ENCODE data around the gene ATAD2B. TPM values are rescaled to one million over a fixed set of nuclear protein-coding genes. Genes with fewer than 3 reads are reported as not detected.

ATAD2B gene
- polyA plus RNA-seq, 1 of the 3 experiments (the other 2 are of a cell fraction) = 1.3 TPM

DNA sequence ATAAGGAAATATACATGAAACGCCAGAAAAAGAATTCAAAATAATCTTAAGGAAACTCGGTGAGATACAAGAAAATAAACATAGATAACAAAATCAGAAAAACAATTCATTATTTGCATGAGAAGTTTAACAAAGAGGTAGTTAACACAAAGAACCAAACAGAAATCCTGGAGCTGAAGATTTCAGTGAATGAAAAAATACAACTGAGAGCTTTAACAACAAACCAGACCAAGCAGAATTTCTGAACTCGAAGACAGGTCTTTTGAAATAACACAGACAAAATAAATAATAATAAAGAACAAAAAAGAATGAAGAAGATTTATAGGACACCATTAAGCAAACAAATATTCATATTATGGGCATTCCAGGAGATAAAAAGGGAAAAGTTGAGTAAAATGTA lies 204.7 kb downstream of the ATAD2B start:
- no peaks in the 10 kb centered on the region for H4K20me1 ChIP-seq (ENCODE audit: insufficient read depth)
- no peak overlapping the region for H3K27ac ChIP-seq (ENCODE audit: low read depth in 2 of 2, low read length in 1 of 2)
- CTCF ChIA-PET = interaction anchor here (0.7 to 1.3 kb wide), 2 partner anchors 44 to 273 kb away, joined by 3 read pairs; no protein-coding TSS in a partner anchor
- TF ChIP-seq SMC3 (IDR thresholded peaks at IDR 0.05; ENCODE audit: low read depth, low read length) (no peak), EZH2phosphoT487 (IDR thresholded peaks at IDR 0.05; ENCODE audit: borderline replicate concordance, low read depth) (no peak), POLR2AphosphoS5 (IDR thresholded peaks at IDR 0.05; ENCODE audit: low read depth, low read length) (no peak), JUND (IDR thresholded peaks at IDR 0.05) (no peak), MEF2A (IDR thresholded peaks at IDR 0.05; ENCODE audit: borderline replicate concordance, low read depth) (no peak), SIN3A (IDR thresholded peaks at IDR 0.05; ENCODE audit: borderline replicate concordance, low read depth, low read length) (no peak), YY1 (IDR thresholded peaks at IDR 0.05; ENCODE audit: low read depth) (no peak), RXRA (IDR thresholded peaks at IDR 0.05; ENCODE audit: borderline replicate concordance, low read depth) (no peak), RFX5 (IDR thresholded peaks at IDR 0.05; ENCODE audit: low read length) (no peak), RAD21 (IDR thresholded peaks at IDR 0.05; ENCODE audit: low read length) (no peak), FOXM1 (IDR thresholded peaks at IDR 0.05; ENCODE audit: low read depth) (no peak), RCOR1 (IDR thresholded peaks at IDR 0.05; ENCODE audit: low read length) (no peak), EP300 (IDR thresholded peaks at IDR 0.05; ENCODE audit: borderline replicate concordance in 1 of 2, low read depth in 1 of 2, low read length in 1 of 2) (no peak), FOSL2 (IDR thresholded peaks at IDR 0.05; ENCODE audit: borderline replicate concordance, low read depth) (no peak), GATA2 (CRISPR knock-in tag; IDR thresholded peaks at IDR 0.05) (no peak), TAF1 (IDR thresholded peaks at IDR 0.05; ENCODE audit: borderline replicate concordance, low read depth, low read length) (no peak)
- TF ChIP-seq, protein P1, sequence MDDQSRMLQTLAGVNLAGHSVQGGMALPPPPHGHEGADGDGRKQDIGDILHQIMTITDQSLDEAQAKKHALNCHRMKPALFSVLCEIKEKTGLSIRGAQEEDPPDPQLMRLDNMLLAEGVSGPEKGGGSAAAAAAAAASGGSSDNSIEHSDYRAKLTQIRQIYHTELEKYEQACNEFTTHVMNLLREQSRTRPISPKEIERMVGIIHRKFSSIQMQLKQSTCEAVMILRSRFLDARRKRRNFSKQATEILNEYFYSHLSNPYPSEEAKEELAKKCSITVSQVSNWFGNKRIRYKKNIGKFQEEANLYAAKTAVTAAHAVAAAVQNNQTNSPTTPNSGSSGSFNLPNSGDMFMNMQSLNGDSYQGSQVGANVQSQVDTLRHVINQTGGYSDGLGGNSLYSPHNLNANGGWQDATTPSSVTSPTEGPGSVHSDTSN (IDR thresholded peaks at IDR 0.05) = no peak
- TF ChIP-seq, protein P2, sequence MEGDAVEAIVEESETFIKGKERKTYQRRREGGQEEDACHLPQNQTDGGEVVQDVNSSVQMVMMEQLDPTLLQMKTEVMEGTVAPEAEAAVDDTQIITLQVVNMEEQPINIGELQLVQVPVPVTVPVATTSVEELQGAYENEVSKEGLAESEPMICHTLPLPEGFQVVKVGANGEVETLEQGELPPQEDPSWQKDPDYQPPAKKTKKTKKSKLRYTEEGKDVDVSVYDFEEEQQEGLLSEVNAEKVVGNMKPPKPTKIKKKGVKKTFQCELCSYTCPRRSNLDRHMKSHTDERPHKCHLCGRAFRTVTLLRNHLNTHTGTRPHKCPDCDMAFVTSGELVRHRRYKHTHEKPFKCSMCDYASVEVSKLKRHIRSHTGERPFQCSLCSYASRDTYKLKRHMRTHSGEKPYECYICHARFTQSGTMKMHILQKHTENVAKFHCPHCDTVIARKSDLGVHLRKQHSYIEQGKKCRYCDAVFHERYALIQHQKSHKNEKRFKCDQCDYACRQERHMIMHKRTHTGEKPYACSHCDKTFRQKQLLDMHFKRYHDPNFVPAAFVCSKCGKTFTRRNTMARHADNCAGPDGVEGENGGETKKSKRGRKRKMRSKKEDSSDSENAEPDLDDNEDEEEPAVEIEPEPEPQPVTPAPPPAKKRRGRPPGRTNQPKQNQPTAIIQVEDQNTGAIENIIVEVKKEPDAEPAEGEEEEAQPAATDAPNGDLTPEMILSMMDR (IDR thresholded peaks at IDR 0.05) = no peak
- TF ChIP-seq, protein P3, sequence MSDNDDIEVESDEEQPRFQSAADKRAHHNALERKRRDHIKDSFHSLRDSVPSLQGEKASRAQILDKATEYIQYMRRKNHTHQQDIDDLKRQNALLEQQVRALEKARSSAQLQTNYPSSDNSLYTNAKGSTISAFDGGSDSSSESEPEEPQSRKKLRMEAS (IDR thresholded peaks at IDR 0.05; ENCODE audit: low read depth) = no peak
- TF ChIP-seq, protein P4, sequence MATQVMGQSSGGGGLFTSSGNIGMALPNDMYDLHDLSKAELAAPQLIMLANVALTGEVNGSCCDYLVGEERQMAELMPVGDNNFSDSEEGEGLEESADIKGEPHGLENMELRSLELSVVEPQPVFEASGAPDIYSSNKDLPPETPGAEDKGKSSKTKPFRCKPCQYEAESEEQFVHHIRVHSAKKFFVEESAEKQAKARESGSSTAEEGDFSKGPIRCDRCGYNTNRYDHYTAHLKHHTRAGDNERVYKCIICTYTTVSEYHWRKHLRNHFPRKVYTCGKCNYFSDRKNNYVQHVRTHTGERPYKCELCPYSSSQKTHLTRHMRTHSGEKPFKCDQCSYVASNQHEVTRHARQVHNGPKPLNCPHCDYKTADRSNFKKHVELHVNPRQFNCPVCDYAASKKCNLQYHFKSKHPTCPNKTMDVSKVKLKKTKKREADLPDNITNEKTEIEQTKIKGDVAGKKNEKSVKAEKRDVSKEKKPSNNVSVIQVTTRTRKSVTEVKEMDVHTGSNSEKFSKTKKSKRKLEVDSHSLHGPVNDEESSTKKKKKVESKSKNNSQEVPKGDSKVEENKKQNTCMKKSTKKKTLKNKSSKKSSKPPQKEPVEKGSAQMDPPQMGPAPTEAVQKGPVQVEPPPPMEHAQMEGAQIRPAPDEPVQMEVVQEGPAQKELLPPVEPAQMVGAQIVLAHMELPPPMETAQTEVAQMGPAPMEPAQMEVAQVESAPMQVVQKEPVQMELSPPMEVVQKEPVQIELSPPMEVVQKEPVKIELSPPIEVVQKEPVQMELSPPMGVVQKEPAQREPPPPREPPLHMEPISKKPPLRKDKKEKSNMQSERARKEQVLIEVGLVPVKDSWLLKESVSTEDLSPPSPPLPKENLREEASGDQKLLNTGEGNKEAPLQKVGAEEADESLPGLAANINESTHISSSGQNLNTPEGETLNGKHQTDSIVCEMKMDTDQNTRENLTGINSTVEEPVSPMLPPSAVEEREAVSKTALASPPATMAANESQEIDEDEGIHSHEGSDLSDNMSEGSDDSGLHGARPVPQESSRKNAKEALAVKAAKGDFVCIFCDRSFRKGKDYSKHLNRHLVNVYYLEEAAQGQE (IDR thresholded peaks at IDR 0.05; ENCODE audit: low read depth, low read length) = no peak
- H3K36me3 ChIP-seq (replicated peaks in 1 of 2; ENCODE audit: control insufficient read depth in 1 of 2, insufficient read depth in 2 of 2, low read length in 1 of 2) = peaks cover 0 to 29% of the 10 kb centered on the region in 2 experiments
- no peak overlapping the region for H3K4me2 ChIP-seq
- H2AFZ ChIP-seq (ENCODE audit: low read depth) = no peak overlapping the region
- H3K4me3 ChIP-seq (ENCODE audit: low read depth in 2 of 2, low read length in 1 of 2) = no peak overlapping the region
- H3K9me3 ChIP-seq = peaks cover 7% of the 10 kb centered on the region; the same call in 1 of the 2 replicates
- no peak for DNase-seq
- POLR2A ChIA-PET = no interaction called here
- no peaks in the 10 kb centered on the region for H3K79me2 ChIP-seq (ENCODE audit: insufficient read depth)
- H3K27me3 ChIP-seq (ENCODE audit: insufficient read depth) = no peaks in the 10 kb centered on the region
- peaks cover 0 to 6% of the 10 kb centered on the region in 2 experiments; a peak in 1 of 4 replicates for H3K4me1 ChIP-seq (ENCODE audit: control insufficient read depth in 1 of 2, insufficient read depth in 2 of 2, low read depth in 1 of 2, low read length in 1 of 2)
- H3K9me2 ChIP-seq = no peaks in the 10 kb centered on the region
- H3K9ac ChIP-seq = no peak overlapping the region
- 87% methylated on average over 3 of the region's 3 CpGs for WGBS (ENCODE audit: low lambda C conversion rate)
- no peaks in the 10 kb centered on the region for H3F3A ChIP-seq (replicated peaks; ENCODE audit: insufficient read depth)
